CD4-positive, alpha-beta T cell (primary cell): Measurements from ENCODE around the gene GFOD1. TPM values are rescaled to one million over a fixed set of nuclear protein-coding genes. Genes with fewer than 3 reads are reported as not detected.

Experiments used
- ATAC-seq: fragments of 200-7000 bp; cut with Tn5 transposase; one replicate; pipeline ENCODE4 v1.10.0; 2022; ENCODE audit warnings: mild to moderate bottlenecking; ENCODE audit not compliant: poor library complexity
- CTCF ChIA-PET: fragments of 350-600 bp; sonication (Branson Sonifier 250); formaldehyde crosslinking; loops from one replicate; lab custom pipeline; 2021; ENCODE audit warnings: antibody characterized with exemption, inconsistent platforms; lab: Charles Lee
- POLR2A ChIA-PET: fragments of 350-600 bp; sonication (Branson Sonifier 250); formaldehyde crosslinking; loops from one replicate; lab custom pipeline; 2021; ENCODE audit warnings: antibody characterized with exemption, inconsistent platforms; lab: Charles Lee
- DNase-seq, 14 experiments: peaks; one replicate each; pipeline ENCODE4 v3.0.0-alpha.2; 2013 to 2020; ENCODE audit warnings: mixed read lengths in 2 of 14
- H3K27ac ChIP-seq, 2 donors: one replicate each; pipeline versions ENCODE4 v1.5.1 to v1.7.0; 2013; ENCODE audit warnings: low read length in 2 of 2, low read depth in 1 of 2, mild to moderate bottlenecking in 1 of 2
- H3K27me3 ChIP-seq, 2 experiments: 1 replicate in 1 of 2; 2 replicates in 1 of 2; pipeline versions ENCODE4 v1.6.1 to v1.7.0; 2013; ENCODE audit warnings: low read length in 2 of 2, control low read depth in 1 of 2, mild to moderate bottlenecking in 1 of 2, moderate library complexity in 1 of 2; ENCODE audit not compliant: insufficient read depth in 2 of 2, control insufficient read depth in 1 of 2
- H3K36me3 ChIP-seq: one replicate; pipeline ENCODE4 v1.6.1; 2013; ENCODE audit warnings: low read length, control low read depth; ENCODE audit not compliant: insufficient read depth
- H3K4me1 ChIP-seq: one replicate; pipeline ENCODE4 v1.6.1; 2013; ENCODE audit warnings: low read length, control low read depth; ENCODE audit not compliant: insufficient read depth
- H3K4me3 ChIP-seq: one replicate; pipeline ENCODE4 v1.5.1; 2013; ENCODE audit warnings: mild to moderate bottlenecking, low read length, moderate library complexity
- H3K9me3 ChIP-seq, 2 experiments: 1 replicate in 1 of 2; 2 replicates in 1 of 2; pipeline versions ENCODE4 v1.6.1 to v1.7.0; 2013; ENCODE audit warnings: low read length in 2 of 2, mild to moderate bottlenecking in 2 of 2, control low read depth in 1 of 2, moderate library complexity in 1 of 2; ENCODE audit not compliant: control insufficient read depth in 1 of 2, insufficient read depth in 1 of 2
- H3K27ac Mint-ChIP-seq: one replicate; pipeline ENCODE4 v1.8.0; 2020; ENCODE audit warnings: mixed read lengths
- H3K27me3 Mint-ChIP-seq: one replicate; pipeline ENCODE4 v1.8.0; 2021; ENCODE audit warnings: mixed read lengths
- H3K36me3 Mint-ChIP-seq: one replicate; pipeline ENCODE4 v1.8.0; 2021; ENCODE audit warnings: low read depth, mixed read lengths
- H3K4me1 Mint-ChIP-seq: one replicate; pipeline ENCODE4 v1.8.0; 2021; ENCODE audit warnings: low read depth, mixed read lengths
- H3K4me3 Mint-ChIP-seq: one replicate; pipeline ENCODE4 v1.8.0; 2020; ENCODE audit warnings: mild to moderate bottlenecking, mixed read lengths
- H3K9me3 Mint-ChIP-seq: one replicate; pipeline ENCODE4 v1.8.0; 2020; ENCODE audit warnings: mixed read lengths
- CTCF ChIP-seq: fragments of 200-600 bp; IDR thresholded peaks from one replicate; pipeline ENCODE4 v1.8.0; 2022; ENCODE audit warnings: antibody characterized with exemption, mild to moderate bottlenecking
- intact Hi-C, 2 experiments: fragments of 100-400 bp; cut with DNase I in 1 of 2; cut with micrococcal nuclease in 1 of 2; formaldehyde crosslinking; loops; one replicate each; pipeline versions ENCODE4 v1.15.1 to v1.9.0; 2023 to 2025; cut with DNase I, micrococcal nuclease
- total RNA-seq, 174 experiments: library from RNA in 2 of 174; stranded (reverse) in 2 of 174; gene quantifications; one replicate each; pipeline ENCODE4 v1.2.3 and lab custom pipeline; 2021 to 2026

The GFOD1 gene
- total RNA-seq, 2 experiments from 2014 or later: 1.3 to 2.0 TPM

GRCh38 chr6:13407709-13408695, 79.4 kb downstream of the GFOD1 start:
- no peaks in the 10 kb centered on the region for H3K36me3 ChIP-seq
- H3K27ac ChIP-seq: no peak overlapping the region
- ChIA-PET CTCF (no interaction called here), POLR2A (no interaction called here)
- H3K4me3 Mint-ChIP-seq: no peak overlapping the region
- no peaks in the 10 kb centered on the region for H3K4me1 Mint-ChIP-seq
- H3K9me3 ChIP-seq: no peaks in the 10 kb centered on the region
- no peaks in the 10 kb centered on the region for H3K27me3 ChIP-seq
- H3K4me1 ChIP-seq: no peaks in the 10 kb centered on the region
- H3K36me3 Mint-ChIP-seq: no peaks in the 10 kb centered on the region
- no peaks in the 10 kb centered on the region for H3K9me3 Mint-ChIP-seq
- no peak overlapping the region for H3K4me3 ChIP-seq
- DNase-seq (peak in 2 of 14 experiments; percentile 46 to 50), ATAC-seq (no peak)
- no peak for TF ChIP-seq CTCF
- intact Hi-C loops: no loop called here
- no peaks in the 10 kb centered on the region for H3K27me3 Mint-ChIP-seq
- H3K27ac Mint-ChIP-seq: no peak overlapping the region

- Histone ChIP-seq H3K27me3 (no peaks in the 10 kb centered on the region), H3K36me3 (no peaks in the 10 kb centered on the region), H3K27ac (no peak overlapping the region), H3K9me3 (no peaks in the 10 kb centered on the region), H3K4me3 (no peak overlapping the region), H3K4me1 (no peaks in the 10 kb centered on the region)
- ATAC-seq: no peak
- ChIA-PET POLR2A (no interaction called here), CTCF (no interaction called here)
- intact Hi-C loops: no loop called here
- H3K27ac Mint-ChIP-seq: no peak overlapping the region
- H3K27me3 Mint-ChIP-seq: no peaks in the 10 kb centered on the region
- H3K9me3 Mint-ChIP-seq: no peaks in the 10 kb centered on the region
- no peak for TF ChIP-seq CTCF
- no peak overlapping the region for H3K4me3 Mint-ChIP-seq
- no peaks in the 10 kb centered on the region for H3K36me3 Mint-ChIP-seq
- DNase-seq: no peak
- no peaks in the 10 kb centered on the region for H3K4me1 Mint-ChIP-seq
Observed at GRCh38 chr6:13407368-13407708, 80.1 kb downstream of the GFOD1 start.

GRCh38 chr6:13406781-13407180, 80.6 kb downstream of the GFOD1 start:
- ChIA-PET POLR2A (interaction anchor here (0.8 kb wide), 1 partner anchor 168 kb away, joined by 3 read pairs; the partner anchor contains the start of gene SIRT5), CTCF (no interaction called here)
- no peak overlapping the region for H3K27ac ChIP-seq
- no peak for DNase-seq
- H3K9me3 ChIP-seq: no peaks in the 10 kb centered on the region
- no peak overlapping the region for H3K4me3 ChIP-seq
- no peaks in the 10 kb centered on the region for H3K36me3 Mint-ChIP-seq
- H3K4me1 ChIP-seq: no peaks in the 10 kb centered on the region
- H3K4me1 Mint-ChIP-seq: no peaks in the 10 kb centered on the region
- no peaks in the 10 kb centered on the region for H3K36me3 ChIP-seq
- no peaks in the 10 kb centered on the region for H3K27me3 ChIP-seq
- intact Hi-C loops: no loop called here
- no peaks in the 10 kb centered on the region for H3K27me3 Mint-ChIP-seq
- H3K27ac Mint-ChIP-seq: no peak overlapping the region
- no peak for ATAC-seq
- H3K4me3 Mint-ChIP-seq: no peak overlapping the region
- no peak for TF ChIP-seq CTCF
- no peaks in the 10 kb centered on the region for H3K9me3 Mint-ChIP-seq
